NCI-H748 (cell line): ENCODE data around the gene KCNB1.
A peak's percentile ranks its signal among the peaks of the same experiment; 100 is the strongest.

Experiments used
- DNase-seq: peaks from one replicate; lab custom pipeline; 2025; ENCODE audit not compliant: unreplicated experiment; lab: John Stamatoyannopoulos, UW

Gene KCNB1

DNA sequence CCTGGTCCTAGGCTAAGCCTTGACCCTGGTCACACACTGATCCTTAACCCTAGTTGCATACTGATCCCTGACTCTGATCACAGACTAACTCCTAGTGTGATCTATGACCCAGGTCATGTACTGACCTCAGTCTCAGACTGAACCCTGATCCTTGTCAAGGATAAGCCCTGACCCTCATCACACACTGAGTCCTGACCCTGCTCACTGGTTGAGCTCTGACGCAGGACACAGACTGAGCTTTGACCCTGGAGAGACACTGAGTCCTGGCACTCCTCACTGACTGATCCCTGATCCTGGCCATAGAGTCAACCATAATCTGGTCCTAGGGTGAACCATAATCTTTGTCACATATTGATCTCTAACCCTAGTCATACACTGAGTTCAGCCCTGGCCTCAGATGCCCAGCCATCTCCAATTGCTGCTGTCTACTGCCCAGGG is 37.9 kb downstream of the KCNB1 start:
- DNase-seq: no peak

DNA sequence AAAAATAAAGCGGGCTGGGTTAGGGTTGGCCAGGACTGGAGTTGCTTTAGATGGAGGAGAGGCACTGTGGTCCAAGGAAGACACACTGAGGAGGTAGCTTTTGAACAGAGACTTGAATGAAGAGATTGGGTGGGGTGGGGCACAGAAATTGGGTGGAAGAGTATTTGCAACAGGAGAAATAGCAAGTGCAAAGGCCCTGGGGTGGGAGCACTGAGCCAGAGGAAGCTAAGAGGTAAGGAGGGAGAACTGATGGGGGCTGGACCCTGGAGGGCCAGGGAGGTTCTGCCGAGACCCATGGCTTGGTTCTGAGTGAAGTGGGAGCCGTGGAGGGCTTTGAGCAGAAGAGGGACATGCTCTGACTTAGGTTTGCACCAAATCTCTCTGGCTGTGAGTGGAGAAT is 45.4 kb downstream of the KCNB1 start:
- no peak for DNase-seq

DNA sequence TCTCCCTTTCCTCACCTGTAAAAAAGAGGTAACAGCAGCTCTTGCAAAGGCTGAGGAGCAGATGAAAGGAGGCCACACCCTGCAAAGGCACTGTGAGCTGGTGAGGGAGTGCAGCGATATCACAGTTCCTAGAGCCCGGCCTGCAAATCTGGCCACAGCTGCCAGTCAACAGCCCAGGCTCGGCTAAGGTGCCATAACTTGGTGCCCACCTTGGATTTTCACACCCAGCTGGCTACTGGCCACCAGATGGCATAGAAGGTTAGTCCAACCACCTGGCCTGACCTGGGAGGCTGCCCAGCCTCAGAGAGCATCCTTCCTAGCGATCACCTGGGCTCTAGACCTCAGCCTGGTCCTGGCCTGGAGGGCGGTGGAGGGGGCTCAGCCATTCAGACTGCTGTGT is 46.8 kb downstream of the KCNB1 start:
- no peak for DNase-seq

DNA sequence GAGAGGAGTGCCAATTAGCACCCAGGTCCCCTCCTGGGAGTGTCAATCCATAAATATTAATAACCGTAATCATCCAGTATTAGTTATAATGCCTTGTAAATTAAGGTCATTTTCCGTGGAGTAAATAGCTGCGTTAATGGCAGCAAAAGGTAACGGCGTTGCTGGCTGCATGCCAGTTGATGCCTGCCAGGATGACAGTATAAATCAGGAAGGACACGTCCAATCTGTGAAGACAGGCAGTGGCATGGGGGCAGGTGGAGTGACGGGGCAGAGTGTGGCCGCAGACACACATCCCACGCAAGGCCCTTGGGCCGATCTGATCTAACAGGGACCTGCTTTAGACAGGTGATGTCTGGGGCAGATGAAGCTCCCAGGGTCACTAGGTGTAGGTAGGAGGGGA is 49.1 kb downstream of the KCNB1 start:
- DNase-seq: peak; percentile 91

DNA sequence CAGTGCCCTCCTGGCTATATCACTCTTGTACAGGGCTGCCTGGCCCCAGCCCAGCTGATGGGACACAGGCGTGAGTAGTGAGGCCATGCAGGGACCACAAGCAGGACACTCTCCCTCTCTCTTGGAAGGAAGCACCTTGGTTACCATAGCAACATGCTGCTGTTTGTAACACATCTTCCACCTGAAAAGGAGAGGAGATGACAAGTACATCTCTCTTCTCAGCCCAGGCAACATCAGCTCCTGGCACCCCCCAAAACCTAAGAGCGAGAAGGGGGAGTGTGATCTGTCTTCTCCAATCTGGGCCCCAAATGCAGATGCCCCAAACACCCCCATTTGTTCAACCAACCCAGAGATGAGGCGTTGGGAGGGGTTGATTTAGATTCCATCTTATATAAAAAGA is 49.9 kb downstream of the KCNB1 start:
- peak; percentile 52 for DNase-seq

DNA sequence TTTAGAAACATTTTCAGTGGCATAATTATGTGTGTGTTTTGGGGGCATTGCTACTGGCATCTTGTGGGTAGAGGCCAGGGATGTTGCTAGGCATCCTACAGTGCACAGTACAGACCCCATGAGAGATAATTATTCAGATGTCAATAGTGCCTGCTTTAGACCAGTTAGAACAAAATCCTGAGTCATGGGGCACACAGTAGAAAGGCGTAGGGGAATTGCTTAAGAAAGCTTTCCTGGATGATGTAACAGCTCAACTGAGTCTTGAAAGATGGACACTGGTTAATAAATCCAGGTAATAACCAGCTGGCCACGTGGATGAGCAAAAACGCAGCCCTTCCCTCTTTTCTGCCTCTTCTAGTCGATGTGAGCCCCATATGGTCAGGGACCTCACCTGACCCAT is 51.1 kb downstream of the KCNB1 start:
- DNase-seq: no peak

DNA sequence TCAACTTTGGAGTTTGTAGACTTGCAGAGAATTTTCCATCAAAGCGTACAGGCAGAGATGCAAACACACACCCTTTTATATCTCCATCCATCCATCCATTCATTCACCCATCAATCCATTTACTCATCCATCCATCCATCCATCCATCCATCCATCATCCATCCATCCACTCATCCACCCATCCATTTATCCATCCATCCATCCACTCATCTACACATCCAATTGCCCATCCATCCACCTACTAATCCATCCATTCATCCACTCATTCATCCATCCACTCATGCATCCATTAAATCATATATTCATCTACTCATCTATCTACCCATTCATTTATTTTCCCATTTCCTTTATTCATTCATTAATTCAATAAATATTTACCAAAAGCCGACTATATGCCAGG is 52.1 kb downstream of the KCNB1 start:
- no peak for DNase-seq

DNA sequence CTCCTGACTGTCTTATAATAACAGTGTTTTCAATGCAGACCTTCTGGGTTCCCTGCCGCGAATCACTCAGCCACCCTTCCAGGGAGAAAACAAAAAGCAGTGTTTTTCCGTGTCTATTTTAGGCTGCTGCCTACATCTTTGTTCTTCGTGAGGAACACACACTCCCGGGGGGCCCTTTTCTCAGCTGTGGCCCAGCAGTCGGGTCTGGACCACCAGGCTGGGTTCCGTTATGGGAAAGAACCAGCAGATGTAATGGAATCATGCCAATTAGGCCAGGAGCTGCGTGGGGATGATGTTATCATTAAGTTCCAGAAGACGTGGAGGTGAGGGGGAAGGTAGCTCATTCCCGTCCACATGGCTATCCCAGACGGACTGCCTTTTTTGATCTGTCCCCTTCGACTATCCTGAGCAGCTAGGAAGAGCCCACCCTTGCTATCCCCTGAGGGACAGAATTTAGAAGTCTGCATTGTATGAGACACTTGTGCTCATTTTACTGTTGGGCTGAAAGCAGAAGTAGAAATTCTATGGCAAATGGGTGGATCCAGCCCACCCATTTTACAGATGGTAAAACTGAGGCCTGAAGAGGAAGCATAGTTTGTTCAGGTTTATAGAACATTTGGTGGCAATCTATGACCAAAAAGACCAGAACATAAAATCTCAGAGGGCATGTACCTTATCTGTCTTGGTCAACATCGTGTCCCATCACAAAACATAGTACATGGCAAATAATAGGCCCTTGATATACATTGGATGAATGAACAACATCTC is 54.5 kb downstream of the KCNB1 start:
- DNase-seq: no peak

DNA sequence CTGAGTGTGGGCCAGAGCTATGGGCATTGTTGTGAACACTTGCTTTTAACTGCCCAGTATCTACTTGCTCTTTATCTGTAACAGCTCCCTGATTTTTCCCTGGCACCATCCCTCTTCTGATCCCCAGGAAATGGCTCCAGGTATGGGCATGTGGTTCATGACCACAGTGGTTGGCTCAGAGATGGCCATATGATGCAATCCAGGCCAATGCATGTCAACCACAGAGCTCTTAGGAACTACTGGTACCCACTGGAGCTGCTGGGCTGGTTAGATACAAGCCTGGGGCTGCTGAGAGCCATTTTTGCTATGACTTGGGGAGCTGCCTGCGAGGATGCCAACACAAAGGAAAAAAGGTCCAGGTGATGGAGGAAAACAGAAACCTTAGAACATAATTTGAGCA is 55.6 kb downstream of the KCNB1 start:
- DNase-seq: no peak

DNA sequence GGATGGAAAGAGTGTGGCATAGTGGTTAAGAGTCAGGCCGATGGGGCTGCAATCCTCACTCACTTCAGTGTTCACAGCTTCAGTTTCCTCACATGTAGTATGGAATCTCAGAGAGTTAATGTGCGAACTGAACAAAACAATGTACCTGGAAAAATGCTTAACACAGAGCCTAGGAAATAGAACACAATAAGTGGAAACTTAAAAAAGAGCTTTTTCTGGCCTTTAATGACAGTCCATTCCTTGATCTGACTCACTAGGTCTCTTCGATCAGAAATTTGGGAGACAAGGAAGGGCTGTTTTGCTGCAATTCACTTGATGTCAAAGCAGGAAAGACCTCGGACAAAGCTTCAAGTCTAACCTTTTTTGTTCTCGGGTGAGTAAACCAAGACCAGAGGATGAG is 56.1 kb downstream of the KCNB1 start:
- DNase-seq: no peak

DNA sequence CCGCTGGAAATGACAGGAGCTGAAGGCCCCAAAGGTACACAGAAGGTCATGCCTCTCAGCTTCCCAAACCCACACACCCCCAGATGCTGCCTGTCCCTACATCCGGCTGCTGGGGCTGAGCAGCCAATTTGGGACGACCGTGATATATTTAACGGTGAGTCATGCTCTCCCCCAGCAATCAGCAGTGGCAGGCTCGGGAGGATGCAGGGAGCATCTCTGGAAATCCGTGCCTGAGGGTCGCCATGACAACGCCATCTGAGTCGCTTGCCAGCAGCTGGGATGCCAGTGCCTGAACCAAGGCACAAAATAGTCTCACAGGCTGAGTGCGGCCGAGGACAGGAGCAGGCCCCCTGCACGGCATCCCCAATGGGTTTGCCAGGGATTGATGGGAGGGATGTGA is 57.9 kb downstream of the KCNB1 start:
- peak; percentile 72 for DNase-seq

DNA sequence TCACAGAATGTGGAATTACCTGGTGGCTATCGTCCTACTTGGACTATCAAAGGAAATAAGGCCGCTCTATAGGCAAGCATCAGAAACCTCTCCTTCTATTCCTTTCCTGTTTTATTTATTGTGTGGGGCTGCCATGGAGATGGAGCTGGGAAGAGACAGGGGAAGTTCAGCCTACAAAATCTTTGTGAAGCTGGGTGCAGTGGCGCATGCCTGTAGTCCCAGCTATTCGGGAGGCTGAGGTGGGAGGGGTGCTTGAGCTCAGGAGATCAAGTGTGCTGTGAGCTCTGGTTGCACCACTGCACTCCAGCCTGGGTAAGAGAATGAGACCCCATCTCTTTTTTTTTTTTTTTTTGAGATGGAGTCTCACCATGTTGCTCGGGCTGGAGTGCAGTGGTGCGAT is 60.3 kb downstream of the KCNB1 start:
- no peak for DNase-seq

DNA sequence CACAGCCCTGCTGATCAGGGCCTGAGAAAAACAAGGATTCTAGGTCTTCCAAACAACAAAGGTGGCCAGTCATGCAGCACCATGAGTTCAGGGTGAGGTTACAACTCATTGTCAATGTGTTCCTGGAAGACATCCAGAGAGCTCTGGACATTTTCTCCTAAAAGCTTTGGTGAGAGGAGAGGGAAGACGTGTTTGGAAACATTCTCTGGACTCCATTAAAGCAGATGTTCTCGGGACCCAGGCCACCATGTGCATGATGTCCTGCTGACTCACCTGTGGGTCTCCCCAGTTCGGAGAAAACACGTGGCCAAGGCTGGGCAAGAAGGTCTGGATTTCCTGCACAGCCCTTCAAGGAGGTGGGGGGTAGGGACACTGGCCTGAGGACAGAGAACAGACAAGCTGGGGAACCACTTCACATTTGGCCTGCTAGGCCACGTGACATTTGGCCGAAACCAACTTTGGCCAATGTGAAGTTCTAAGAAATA is 61.6 kb downstream of the KCNB1 start:
- DNase-seq: no peak

DNA sequence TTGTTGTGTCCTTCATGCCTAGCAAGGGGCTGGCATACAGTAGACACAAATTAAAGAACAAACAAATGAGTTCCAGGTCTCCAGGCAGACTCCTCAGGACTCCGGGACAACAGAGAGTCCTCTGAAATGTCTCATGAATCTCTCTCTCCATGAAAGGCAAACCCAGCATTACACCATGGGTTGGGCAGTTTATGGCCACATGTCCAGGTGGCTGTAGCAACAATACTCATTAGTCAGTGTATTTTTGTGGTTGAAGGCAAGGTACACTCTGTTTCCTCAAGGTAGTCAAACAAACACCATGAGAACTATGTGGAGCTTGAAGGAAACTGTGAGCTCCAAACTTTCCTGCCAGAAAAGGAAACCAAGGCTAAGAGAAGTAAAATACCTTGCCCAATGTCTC is 62.2 kb downstream of the KCNB1 start:
- DNase-seq: no peak

DNA sequence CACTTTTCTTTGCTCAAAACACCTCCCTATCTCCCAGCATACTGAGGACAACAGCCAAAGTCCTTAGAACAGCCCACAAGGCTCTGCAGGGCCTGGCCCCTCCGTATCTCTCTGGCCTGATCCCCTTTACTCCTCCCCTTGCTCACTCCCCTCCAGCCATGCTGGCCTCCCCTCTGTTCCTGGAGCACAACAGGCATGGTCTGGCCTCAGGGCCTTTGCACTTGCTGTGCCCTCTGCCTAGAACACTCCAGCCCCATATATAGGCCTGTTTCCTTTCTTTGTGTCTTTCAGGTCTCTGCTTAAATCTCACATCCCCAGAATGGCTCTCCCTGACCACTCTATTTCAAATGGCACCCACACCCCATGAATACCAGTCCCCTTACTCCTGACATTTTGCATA is 62.7 kb downstream of the KCNB1 start:
- DNase-seq: no peak

DNA sequence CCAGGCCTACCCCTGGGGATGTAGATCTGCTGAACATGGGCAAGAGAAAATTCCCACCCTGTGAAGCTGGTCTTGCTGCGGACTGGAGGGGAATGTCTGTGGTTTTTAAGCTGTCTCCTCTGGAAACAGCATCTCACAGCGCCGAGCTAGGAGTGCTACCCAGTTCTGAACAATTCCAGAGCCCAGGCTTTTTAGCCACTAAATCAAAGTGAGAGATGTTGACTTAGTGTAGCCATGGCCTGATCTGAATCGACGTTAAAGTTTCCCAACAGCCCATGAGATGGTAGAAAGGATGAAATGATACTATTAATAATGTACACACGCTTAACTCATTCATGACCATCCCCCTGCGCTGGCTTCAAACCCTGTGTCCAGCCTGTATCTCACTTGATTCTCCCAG is 63.7 kb downstream of the KCNB1 start:
- DNase-seq: no peak

DNA sequence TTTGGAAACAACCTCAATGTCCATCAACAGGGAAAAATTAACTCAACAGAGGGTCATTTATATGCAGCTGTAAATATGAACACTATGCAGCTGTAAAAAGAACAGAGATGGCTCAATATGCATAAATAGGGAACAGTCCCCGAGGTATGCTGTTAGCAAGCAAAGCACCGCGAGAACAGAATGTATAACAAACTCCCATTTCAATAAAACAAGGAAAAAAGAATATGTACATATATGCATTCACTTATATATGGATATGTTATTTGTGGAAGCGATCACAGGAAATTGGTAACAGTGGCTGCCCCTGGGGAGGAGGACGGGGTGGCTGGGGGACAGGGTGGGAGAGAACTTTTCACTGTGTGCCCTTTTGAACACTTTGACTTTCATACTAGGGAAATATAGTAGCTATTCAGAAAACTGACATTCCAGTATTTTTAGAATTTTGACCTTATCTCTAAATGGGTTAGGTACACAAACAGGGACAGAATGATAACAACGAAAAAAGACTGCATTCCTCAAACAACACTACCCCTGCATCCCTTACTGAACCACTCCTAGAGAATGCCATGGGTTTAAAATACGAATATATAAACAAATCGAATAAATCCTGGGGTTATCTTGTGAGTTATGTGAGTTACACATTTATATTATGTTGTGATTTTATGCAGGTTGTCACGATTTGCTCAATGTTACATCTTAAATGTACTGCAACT is 64.5 kb downstream of the KCNB1 start:
- DNase-seq: no peak

DNA sequence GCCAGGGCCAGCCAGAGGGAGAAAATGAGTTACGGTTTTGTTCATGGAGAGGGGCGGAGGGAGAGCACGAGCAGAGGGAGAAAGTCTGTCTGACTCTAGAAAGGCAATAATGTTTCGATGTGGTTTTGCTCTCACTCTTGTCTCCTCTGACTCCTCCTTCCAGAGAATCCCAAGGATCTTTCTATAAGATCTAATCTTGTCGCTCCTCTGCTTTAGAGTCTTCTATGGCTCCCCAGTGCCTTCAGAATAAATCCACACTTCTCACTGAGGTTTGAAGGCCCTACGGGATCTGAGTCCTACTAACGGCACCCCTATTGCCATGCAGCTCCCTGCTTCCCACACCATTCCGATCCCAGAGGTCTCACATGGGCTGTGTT is 66.8 kb downstream of the KCNB1 start:
- DNase-seq: no peak

DNA sequence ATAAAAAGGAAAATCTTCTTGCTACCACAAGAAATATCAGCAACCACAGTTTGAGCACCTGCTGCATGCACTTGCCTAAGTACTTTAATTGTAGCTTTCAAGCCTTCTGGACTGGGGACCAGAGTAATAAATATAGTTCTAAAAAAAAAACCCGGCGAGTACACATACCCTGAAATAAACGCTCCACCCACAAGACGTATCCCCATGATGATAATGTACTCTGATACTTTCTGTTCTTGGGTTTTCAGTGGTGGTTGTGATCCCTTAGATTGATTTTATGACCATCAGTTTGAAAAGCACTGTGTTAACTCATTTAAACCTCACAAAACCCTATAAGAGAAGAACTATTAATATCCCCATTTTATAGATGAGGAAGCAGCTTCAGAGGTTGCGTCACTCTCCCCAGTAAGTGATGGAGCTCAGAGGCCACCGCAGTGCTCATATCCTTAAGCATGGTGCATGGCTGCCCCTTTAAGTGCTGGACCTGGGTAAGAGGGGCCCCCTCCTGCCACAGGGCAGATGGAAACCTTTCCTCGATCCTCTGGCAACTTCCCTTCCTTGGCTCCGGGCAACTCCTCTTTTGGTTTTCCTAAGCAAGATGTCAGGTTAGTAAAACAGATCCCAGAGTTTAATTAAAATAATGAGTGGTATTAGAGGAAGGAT is 67.3 kb downstream of the KCNB1 start:
- DNase-seq: no peak

DNA sequence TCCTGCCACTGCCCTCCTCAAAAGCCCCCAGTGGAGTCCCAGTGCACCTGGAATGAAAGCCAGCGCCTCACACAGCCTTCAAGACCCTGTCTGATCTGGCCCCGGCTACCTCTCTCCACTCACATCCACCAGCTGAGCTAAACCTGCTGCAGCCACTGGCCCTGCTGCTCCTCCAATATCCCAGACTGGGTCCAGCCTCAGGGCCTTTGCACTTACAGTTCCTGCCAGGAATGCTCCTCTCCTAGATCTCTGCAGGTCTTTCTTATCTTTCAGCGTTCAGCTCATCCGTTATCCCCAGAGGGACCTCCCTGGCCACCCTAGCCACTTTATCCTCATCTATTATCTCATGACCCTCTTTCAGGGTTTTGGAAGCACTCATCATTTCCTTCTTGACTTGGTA is 68.8 kb downstream of the KCNB1 start:
- DNase-seq: no peak

DNA sequence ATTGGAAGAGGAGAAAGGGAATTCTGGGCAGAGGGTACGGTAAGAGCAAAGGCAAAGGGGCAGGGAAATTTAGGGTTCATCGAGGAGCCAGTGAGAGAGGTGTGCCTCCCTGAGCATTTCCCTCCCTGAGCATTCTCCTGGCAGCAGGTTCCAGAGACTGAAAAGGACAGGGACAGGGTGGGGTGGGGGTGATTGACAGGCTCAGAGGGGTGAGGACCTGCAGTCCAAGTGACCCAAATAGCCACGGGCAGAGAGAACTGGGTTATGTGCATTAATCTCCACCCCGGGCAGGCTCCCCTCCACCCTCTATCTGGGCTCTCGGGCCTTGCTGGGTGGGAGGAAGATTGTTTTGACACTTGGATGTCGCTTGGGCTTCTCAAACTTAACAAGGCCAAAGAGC is 69.5 kb downstream of the KCNB1 start:
- no peak for DNase-seq

DNA sequence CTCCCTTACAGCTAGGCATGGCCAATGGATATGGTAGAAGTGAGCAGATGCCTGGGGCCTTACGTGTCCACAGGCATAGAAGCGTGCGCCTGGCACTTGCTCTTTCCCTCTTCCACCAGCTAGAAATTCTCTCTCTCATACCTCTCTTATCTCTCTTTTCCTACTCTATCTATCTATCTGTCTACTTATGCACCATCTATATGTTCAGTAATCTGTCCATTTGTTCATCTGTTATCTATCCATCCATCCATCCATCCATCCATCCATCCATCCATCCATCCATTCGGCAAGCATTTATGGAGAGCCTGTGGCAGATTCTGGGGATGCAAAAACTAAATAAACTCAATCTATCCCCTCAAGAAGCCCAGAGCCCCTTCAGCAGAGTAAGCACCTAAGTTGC is 70.2 kb downstream of the KCNB1 start:
- no peak for DNase-seq
